Gastroesophageal sphincter (tissue), 3 donors: Measurements from ENCODE around the gene GPAT2.
"Not testable (repeated sequence)": the region's sequence is repeated elsewhere in the genome, so short reads cannot be mapped to it uniquely, and the experiment has no call there.

Source experiments
- CTCF ChIP-seq, 4 experiments: fragments of 200-600 bp in 2 of 4; fragments of 450-650 bp in 2 of 4; sonication (generic) in 1 of 4; IDR thresholded peaks; one replicate each; pipeline ENCODE4 v1.5.1; 2017 to 2019; ENCODE audit warnings: antibody characterized with exemption in 4 of 4, mild to moderate bottlenecking in 2 of 4, moderate library complexity in 2 of 4
- EP300 ChIP-seq: sonication (generic); formaldehyde crosslinking; IDR thresholded peaks from one replicate; pipeline ENCODE4 v1.6.1; 2017; ENCODE audit warnings: antibody characterized with exemption, mild to moderate bottlenecking
- POLR2A ChIP-seq, 2 donors: fragments of 450-650 bp; IDR thresholded peaks; one replicate each; pipeline ENCODE4 v1.6.1; 2017; ENCODE audit warnings: antibody characterized with exemption in 2 of 2, mild to moderate bottlenecking in 2 of 2, moderate library complexity in 1 of 2
- POLR2AphosphoS5 ChIP-seq: sonication (generic); formaldehyde crosslinking; IDR thresholded peaks from one replicate; pipeline ENCODE4 v1.6.1; 2017; ENCODE audit warnings: antibody characterized with exemption

GRCh38 chr2:96052632-96053031, 17.9 kb upstream of the GPAT2 start:
- not testable (repeated sequence) for TF ChIP-seq CTCF (IDR thresholded peaks at IDR 0.05); POLR2AphosphoS5; POLR2A (IDR thresholded peaks at IDR 0.05); EP300
